GM21825 (cell line): ENCODE results near the gene OGFOD2.
"Not testable (repeated sequence)": the region's sequence is repeated elsewhere in the genome, so short reads cannot be mapped to it uniquely, and the experiment has no call there.

Experiments
- ATAC-seq: cut with Tn5 transposase; IDR thresholded peaks from one replicate; pipeline ENCODE4 v1.9.1; 2021; ENCODE audit warnings: mild to moderate bottlenecking, moderate library complexity; ENCODE audit not compliant: unreplicated experiment

OGFOD2 gene

GRCh38 chr12:123001464-123001863 is 26.4 kb downstream of the OGFOD2 start:
- no peak for ATAC-seq

GRCh38 chr12:123003257-123003656 is 28.2 kb downstream of the OGFOD2 start:
- no peak for ATAC-seq

GRCh38 chr12:123004287-123004686 is 29.2 kb downstream of the OGFOD2 start:
- no peak for ATAC-seq

- ATAC-seq: no peak
Observed at GRCh38 chr12:123005081-123005626, 30.1 kb downstream of the OGFOD2 start.

GRCh38 chr12:123006977-123007376 is 31.9 kb downstream of the OGFOD2 start:
- no peak for ATAC-seq

- ATAC-seq: no peak
Observed at GRCh38 chr12:123010110-123010509, 35.1 kb downstream of the OGFOD2 start.

DNA sequence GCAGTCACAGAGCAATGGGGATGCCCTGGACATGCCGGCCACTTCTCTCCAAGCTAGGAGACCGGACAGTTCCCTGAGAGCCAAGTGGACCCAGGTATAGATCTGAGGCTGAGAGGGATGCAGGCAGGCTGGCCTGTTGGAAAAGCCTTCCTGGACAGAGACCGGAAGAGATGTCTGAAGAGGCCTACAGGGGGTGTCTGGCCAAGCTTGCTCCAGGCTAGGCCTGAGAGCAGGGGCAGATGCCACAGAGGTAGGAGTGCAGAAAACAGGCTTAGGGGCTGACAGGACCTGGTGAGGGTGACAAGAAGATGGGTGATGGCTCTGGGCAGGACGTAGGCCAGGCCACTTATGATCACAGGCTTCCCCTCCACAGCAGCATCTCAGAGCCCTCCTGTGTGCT is 35.6 kb downstream of the OGFOD2 start:
- no peak for ATAC-seq

GRCh38 chr12:123011701-123012100 is 36.7 kb downstream of the OGFOD2 start:
- ATAC-seq: no peak

DNA sequence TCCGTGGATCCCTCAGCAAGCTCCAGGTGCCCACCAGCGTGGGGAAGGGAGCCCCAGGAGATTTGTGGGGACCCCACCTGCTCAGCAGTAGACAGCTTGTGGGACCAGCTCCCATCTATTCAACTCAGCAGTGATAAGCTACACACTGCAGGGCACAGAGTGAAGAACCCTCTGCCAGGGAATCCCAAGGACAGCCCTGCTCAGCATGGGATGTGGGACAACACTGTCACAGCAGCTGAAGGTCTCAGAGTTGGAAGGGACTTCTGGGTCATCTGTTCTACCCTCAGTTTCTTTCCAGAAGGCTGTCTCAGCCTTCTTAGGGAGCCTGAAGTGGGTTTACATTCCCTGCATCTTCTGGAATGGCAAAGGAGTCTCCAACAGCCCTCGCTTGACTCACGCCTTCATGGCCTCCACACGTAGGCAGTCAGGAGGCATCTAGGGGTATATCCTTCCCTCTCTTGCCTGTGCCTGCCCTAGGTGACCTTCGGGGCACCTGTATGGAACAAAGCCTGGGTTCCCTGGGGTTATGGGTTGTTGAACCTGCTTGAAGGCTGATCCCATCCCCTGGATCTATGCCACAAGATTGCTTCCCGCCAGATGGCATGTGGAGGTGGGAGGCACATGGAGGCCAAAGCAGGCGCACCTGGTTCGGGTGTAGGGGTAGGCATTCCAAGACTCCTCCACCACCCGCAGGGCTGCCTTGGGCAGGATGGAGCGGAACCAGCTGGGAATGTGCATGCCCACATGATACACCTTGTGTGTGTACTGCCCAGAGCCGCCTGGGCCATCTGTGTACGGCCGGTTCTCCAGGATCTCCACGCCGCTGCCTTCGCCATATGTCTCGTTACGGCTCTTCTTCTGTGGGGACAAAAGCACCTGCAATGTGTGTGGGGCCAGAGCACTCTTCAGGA is 38.4 kb downstream of the OGFOD2 start:
- ATAC-seq: no peak

GRCh38 chr12:123014473-123014872 is 39.4 kb downstream of the OGFOD2 start:
- ATAC-seq: not testable (repeated sequence)

DNA sequence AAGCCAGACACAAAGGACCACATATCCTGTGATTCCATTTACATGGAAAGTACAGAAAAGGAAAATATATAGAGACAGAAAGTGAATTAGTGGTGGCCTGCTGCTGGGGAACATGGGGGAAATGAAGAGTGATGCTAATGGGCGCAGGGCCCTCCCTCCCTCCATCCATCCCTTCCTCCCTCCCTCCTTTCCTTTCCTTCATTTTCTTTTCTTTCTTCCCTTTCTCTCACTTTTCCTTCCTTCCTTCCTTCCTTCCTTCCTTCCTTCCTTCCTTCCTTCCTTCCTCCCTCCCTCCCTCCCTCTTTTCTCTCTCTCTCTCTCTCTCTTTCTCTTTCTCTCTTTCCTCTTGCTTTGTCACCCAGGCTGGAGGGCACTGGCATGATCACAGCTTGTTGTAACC is 42.7 kb downstream of the OGFOD2 start:
- no peak for ATAC-seq

DNA sequence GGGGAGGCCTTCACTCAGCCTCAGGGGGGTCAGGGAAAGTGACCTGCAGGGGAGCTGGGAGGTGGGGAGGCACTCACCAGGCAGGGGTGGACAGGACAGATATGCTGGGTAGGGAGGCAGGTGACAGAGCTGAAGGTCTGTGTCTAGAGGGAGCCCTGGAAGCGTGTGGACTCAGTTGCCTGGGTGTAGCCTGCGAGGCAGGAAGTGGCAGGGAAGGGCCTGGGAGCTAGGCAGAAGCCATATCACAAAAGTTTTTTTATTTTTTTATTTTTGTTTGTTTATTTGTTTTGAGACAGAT is 44.7 kb downstream of the OGFOD2 start:
- no peak for ATAC-seq

DNA sequence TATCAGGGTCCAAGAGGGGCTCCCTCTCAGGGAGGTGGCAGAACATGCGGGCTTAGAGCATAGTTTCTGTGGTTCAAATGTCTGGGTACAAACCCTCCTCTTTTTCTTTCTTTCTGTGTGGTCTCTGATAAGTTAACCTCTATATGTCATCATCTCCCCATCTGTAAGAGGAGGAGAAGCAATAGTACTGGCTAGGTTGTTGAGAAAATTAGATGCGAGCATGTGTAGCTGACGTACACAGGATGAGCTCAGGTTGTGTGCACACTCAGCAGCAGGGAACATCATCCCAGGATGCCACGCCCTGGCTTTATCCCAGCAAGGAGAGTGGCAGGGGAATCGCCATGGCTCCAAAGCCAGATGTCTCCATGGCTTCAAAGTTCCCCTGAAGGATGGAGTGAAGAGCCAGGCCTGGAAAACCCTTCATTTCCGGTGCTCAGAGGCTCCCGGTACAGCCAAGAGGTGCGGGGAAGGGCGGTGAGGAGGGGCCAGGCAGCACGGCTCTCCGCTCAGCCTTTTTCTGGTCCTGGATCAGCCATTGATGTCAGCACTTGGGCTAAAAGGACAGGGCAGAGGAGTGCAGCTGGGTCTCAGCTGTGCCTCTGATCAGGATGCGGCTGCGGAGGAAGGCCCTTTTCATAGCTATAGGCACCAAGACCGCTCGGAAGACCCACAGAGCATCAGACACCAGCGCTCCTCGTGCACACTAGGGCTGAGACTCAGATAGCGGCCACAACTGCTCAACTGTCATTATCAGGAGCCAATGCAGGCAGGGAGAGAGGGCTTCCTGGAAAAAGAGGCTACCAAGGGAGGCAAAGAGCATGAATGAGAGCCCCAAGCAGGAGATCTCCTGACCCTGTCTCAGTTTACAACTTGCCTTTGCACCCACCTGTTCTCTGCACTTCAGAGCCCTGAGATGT is 46.9 kb downstream of the OGFOD2 start:
- no peak for ATAC-seq

DNA sequence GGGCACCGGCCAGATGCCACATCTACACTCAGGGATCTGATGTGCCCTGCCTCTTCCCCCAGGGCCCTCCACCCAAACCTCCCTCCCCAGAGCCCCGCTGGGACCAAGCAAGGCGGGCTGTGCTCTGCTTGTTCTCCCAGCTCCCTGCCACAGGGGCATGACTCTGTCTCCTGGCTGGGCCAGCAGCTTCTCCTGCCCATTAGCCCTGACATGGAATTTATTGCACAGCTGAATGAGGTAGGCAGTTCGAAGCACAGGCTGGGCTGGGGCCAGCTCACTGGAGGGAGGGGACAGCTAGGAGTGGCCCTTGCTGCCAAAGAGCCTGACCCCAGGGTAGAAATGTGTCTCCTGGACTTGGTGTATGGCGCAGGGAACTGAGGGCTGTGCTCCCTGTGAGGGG is 47.8 kb downstream of the OGFOD2 start:
- no peak for ATAC-seq

- ATAC-seq: no peak
Observed at GRCh38 chr12:123024819-123025391, 49.9 kb downstream of the OGFOD2 start.

- no peak for ATAC-seq
Observed at GRCh38 chr12:123026094-123026853, 51.2 kb downstream of the OGFOD2 start.

- no peak for ATAC-seq
Observed at GRCh38 chr12:123027726-123028445, 52.8 kb downstream of the OGFOD2 start.

DNA sequence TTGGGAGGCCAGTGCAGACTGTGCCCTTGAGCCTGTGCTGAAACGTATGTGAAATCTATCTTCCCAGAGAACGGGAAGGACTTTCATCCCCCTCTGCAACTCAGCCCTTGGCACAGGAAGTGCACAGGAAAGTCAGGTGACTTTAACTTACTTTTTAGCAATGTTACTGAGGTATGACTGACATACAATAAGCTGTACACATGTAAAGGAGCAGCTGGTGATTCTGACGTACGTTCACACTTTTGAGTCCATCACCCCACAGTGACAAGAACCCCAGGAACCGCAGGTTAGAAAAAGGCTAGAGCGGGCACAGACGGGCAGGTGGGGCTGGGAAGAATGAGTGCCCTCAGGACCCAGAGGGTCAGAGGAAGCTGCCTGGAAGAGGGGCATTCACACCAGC is 53.4 kb downstream of the OGFOD2 start:
- no peak for ATAC-seq

DNA sequence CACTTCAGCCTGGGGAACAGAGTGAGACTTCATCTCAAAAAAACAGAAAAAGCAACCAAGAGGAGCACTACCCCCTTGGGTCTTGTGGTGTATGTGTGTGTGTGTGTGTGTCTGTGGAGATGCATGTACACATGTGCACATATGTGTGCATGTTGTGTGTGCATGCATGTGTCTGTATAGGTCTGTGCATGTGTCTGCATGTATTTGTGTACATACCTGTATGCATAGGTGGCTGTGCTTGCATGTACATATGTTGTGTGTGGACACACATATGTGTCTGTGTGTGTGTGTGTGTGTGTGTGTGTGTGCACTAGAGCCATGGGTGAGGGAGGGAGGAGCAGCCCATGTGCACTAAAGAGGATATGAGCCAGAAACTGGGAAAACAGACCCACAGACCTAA is 54.5 kb downstream of the OGFOD2 start:
- ATAC-seq: no peak
